Glomerular visceral epithelial cell (primary cell): ENCODE data around the gene NBL1.

ENCODE experiments used
- DNase-seq: peaks from one replicate; pipeline ENCODE4 v3.0.0-alpha.2; 2016; ENCODE audit errors: extremely low spot score

The NBL1 gene

GRCh38 chr1:19646377-19647319, 2.5 kb downstream of the NBL1 start:
- DNase-seq = no peak

GRCh38 chr1:19647643-19648042, 3.5 kb downstream of the NBL1 start:
- DNase-seq = no peak

DNA sequence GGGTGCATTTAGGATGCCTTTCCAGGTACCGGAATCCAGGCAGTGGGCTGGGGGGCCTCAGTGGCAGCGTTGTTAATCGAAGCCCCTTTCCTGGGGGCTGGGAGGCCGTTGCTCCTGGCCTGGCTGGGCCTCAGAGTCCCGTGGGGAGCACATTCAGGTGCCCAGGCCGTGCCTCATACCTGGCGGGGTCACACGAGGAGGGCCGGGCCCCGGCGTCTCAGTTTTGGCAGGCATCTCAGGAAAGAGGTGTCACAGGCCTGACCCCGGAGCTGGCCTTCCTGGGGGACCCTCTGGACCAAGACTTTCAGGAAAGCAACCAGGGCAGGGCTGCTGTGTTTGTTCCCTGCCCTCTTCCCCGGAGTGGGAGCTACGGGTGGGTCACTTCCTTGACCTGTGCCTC, 4.1 kb downstream of the NBL1 start:
- DNase-seq = no peak

DNA sequence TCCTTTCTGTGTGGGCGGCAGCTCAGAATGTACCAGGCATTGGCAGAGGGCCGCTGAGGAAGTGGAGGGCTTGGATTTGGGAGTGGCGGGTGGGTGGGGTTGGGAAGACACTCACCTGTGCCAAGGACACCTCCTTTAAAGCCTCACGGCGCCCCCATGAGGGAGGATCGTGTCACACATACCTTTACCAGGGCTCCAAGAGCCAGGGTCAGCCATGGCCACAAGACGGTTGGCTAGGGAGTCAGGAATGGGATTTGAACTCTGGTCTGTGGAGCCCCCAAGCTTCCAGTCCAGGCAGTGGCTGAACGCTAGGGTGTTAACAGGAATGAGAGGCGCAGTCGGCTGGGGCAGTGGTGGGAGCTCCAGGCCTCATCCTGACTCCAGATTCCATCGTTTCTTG, 4.6 kb downstream of the NBL1 start:
- DNase-seq = no peak

GRCh38 chr1:19650416-19651140, 6.5 kb downstream of the NBL1 start:
- no peak for DNase-seq

DNA sequence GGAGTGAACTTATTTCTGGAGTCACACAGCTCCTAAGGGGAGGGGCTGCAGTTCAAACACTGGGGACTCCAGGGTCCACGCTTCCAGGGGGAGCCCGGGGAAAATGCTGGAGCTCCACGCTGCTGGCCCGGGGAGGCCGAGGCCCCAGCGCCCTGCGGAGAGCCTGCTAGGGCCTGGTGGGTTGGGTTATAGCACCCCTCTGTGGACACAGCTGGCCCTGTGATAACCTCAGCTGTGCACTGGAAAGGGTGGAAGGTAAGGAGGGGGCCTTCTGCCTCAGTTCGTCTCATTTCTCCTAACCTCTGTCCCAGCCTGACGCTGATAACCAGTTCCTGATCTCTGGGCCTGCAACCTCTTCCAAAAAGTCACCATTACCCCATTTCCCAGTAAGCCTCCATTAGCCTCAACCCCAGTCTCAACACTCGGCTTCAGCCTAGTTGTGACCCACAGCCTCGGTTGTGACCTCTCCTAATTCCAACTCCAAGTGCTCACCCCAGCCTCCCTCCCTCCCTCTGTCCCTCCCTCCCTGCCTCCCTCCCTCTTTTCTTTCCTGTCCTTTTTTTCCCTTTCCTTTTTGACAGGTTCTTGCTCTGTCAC, 7.1 kb downstream of the NBL1 start:
- DNase-seq = peak; percentile 41

DNA sequence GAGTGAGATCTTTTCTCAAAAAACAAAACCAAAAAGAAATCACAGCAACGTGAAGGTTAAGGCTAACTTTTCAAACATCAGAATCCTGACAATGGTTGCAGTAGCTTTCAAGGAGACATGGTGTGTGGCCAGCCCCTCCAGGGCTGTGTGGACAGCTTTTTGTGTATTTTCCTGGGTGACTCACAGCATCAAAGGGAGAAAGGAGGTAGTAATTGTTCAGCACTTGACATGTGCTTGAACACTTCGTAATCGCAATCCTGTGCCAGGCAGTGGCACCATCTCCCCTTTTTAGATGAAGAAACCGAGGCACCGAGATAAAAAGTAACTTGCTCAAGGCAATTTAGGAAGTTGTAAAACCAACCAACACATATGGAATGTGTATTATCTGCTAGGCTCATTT, 10.3 kb downstream of the NBL1 start:
- DNase-seq = no peak

DNA sequence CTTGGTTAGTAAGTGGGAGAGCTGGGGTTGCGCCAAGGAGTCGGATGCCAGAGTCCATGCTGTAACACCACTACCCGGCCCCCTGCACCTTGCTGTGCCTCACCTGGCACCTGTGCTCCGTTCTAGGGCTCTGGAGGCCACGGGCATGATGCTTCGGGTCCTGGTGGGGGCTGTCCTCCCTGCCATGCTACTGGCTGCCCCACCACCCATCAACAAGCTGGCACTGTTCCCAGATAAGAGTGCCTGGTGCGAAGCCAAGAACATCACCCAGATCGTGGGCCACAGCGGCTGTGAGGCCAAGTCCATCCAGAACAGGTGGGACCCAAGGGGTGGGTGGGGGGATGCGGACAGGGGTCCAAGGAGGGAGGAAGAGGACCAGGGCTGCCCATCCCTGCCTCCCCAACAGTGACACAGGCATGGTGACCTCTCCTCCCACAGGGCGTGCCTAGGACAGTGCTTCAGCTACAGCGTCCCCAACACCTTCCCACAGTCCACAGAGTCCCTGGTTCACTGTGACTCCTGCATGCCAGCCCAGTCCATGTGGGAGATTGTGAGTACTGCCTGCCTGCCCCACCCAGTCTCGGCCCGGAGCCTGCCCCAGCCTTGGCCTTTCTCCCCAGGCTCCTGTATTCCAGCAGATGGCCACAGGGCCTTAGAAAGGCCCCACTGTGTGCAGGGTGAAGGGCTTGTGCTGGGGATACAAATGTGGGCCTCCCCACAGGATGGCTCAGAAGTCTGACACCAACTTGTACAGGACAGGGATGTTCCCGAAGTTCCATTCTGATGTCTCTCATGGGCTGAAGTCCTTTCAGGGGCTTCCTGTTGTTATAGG, 11.0 kb downstream of the NBL1 start:
- DNase-seq = no peak

GRCh38 chr1:19655718-19656080, 11.6 kb downstream of the NBL1 start:
- no peak for DNase-seq

DNA sequence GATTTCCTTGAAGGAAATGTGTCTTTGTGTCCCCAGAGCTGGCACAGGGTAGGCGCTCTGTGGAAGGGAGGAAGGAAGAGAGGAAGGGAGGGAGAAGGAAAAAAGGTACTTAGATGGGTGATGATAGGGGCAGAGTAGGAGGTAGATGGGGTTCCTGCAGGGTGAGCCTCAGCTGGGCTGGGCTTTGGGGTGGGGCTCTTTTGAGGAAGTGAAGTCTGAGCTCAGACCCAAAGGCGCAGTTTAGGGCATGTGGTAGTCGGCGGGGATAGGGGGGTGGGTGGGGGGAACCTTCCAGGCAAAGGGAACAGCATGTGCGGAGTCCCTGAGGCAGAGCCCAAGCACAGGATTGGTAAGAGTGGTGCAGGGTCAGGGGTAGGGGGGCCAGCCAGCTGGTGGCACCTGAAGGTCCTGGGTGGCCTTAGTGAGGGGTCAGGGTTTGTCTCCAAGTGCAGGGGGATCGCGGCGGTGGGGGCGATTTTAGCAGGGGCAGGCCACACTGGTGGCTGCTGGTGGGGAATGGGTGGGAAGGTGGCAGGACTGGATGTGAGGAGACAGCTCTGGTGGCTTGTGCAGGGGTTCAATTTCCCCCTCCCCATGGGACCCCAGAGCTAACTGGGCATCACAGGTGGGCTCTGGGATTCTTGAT, 12.1 kb downstream of the NBL1 start:
- no peak for DNase-seq

DNA sequence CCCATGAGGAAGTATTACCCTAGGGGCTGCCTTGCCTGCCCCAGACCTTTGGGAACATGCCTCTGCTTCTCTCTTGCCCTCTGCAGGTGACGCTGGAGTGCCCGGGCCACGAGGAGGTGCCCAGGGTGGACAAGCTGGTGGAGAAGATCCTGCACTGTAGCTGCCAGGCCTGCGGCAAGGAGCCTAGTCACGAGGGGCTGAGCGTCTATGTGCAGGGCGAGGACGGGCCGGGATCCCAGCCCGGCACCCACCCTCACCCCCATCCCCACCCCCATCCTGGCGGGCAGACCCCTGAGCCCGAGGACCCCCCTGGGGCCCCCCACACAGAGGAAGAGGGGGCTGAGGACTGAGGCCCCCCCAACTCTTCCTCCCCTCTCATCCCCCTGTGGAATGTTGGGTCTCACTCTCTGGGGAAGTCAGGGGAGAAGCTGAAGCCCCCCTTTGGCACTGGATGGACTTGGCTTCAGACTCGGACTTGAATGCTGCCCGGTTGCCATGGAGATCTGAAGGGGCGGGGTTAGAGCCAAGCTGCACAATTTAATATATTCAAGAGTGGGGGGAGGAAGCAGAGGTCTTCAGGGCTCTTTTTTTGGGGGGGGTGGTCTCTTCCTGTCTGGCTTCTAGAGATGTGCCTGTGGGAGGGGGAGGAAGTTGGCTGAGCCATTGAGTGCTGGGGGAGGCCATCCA, 12.8 kb downstream of the NBL1 start:
- DNase-seq = no peak

GRCh38 chr1:19657511-19657910, 13.4 kb downstream of the NBL1 start:
- DNase-seq = no peak

- DNase-seq = no peak
Measured at GRCh38 chr1:19658186-19658585, 14.1 kb downstream of the NBL1 start.

- DNase-seq = peak; percentile 52
Measured at GRCh38 chr1:19661721-19662228, 17.7 kb downstream of the NBL1 start.

DNA sequence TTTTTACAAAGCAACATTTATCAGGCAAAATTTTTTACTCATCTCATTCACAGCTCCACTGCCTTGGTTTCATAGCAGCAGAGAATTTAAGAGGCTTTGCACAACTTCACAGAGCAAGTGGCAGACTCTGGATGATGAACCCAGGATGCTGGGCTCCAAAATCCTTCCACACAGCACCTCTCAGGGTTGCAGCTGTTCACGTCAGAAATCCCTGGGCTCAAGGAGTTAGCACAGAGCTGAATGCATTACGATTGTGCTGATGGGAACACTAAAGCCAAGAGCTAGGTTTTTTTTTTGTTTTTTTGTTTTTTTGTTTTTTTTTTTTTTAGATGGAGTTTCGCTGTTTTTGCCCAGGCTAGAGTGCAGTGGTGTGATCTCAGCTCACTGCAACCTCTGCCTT, 18.2 kb downstream of the NBL1 start:
- no peak for DNase-seq

DNA sequence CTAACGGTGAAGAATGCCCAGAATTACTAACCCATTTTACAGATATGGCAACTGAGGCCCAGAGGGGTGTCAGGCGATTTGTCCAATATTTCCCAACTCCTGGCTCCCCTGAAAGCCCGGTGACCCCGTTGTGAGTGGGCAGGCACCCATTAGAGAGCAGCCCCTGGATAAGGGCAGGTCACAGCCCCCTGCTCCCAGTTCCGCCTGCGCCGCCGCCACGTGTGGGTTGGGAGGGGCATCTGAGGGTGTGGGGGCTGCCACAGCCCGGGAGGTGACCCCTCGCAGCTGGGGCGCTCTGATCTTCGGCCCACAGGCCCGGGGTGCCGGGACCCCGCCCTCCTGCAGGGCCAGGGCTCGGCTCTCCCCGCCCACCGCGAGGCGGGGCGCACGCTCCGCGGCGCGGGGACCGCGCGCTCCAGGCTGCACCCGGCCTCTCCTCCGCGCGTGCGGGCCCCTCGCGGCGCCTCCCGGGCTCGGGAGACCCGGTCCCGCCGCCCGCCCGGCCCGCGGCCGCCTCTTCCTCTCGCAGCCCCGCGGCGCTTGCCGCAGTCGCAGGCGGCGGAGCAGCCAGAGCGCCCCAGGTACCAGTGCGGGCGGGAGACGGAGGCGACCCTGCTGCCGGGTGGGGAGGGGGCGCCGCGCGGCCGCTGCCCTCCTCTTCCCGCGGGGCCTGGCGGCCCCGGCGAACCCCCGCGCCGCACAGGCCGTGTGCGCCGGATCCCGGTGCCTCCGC, 20.5 kb downstream of the NBL1 start, which contains the start of gene HTR6:
HTR6 (plus strand) TSS at position 423 of the 733 bp plus-strand sequence. CDS start 879 bp downstream, outside the sequence.
- DNase-seq = no peak

GRCh38 chr1:19665186-19665495, 21.0 kb downstream of the NBL1 start:
- no peak for DNase-seq

GRCh38 chr1:19665496-19666465, 21.7 kb downstream of the NBL1 start:
- no peak for DNase-seq

- DNase-seq = no peak
Measured at GRCh38 chr1:19668888-19669287, 24.8 kb downstream of the NBL1 start.
